Muscle of arm (tissue), 12 donors: ENCODE results near the gene SKP1. TPM values are rescaled to one million over a fixed set of nuclear protein-coding genes. Genes with fewer than 3 reads are reported as not detected.
A peak's percentile ranks its signal among the peaks of the same experiment; 100 is the strongest.

Source experiments
- DNase-seq: peaks from one replicate; pipeline ENCODE4 v3.0.0-alpha.2; 2013
- polyA plus RNA-seq, 12 donors: library from polyadenylated mRNA; unstranded; fragments of 120-200 nt; gene quantifications; one replicate each; pipeline ENCODE4 v1.2.1, GENCODE V29; 2013; ENCODE audit not compliant: insufficient read length in 12 of 12

The SKP1 gene
- polyA plus RNA-seq, 12 donors, result 353 to 607 (median 440) TPM

GRCh38 chr5:134145779-134146581 lies 30.8 kb downstream of the SKP1 start:
- peak; percentile 75 for DNase-seq

GRCh38 chr5:134145041-134145757 lies 31.6 kb downstream of the SKP1 start:
- DNase-seq, result no peak

DNA sequence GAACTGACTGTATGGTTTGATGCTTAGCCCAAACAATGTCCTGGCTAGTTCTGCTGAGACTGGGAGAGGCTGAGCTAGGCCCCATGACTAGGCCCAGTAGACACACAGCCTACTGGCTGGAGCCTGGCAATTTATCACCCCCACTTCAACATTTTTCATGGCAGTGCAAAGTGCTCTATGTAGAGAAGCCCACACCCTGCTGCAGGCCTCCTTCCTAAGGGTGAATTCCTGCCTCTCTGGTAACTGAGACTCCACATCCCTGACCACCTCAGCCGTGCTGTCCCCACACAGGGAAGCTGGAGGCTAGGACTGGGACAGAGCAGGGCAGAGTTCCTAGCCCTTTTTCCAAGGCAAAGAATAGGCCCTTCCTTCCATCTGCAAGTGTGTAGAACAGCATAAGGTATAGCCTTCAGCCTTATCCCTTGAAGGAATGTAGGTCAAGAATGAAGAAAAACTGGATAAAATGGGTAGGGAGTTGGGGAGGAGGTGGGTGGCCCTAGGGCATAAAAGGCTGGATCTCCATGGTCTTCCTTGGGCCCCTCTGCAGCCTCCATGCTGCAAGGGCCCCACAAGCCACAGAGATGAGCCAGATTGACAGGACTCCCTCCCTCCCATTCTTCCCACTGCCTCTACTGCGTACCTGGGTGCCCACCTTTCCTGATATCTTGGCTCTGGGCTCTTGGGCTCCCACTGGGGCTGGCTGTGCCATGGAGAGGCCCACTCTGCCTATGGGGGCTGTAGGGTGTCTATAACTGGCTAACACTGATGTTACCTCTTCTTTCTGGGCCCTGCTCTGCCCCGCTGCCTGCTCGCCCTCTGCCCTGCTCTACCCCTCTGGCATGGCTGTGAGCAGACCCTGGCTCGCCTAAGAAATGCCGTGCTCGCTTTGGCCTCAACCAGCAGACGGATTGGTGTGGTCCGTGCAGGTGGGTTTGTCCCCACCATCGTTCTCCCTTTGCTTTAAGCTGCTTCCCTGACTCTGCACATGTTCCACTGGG lies 32.5 kb downstream of the SKP1 start:
- DNase-seq, result no peak

- DNase-seq, result no peak
Observed at GRCh38 chr5:134143431-134143830, 33.3 kb downstream of the SKP1 start.

DNA sequence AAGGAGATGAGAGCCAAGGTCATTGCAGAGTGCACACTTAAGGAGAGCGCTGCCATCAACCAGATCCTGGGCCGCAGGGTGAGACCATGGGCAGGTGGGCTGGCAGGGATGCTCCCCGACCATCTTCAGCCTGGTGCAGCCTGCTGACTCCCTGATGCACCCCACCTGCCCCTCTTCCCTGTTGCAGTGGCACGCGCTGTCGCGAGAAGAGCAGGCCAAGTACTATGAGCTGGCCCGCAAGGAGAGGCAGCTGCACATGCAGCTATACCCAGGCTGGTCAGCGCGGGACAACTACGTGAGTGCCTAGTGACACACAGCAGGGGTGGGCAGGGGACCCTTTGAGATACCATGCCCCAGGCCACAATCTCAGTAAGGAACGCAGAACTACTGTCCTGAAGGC lies 33.9 kb downstream of the SKP1 start:
- no peak for DNase-seq

DNA sequence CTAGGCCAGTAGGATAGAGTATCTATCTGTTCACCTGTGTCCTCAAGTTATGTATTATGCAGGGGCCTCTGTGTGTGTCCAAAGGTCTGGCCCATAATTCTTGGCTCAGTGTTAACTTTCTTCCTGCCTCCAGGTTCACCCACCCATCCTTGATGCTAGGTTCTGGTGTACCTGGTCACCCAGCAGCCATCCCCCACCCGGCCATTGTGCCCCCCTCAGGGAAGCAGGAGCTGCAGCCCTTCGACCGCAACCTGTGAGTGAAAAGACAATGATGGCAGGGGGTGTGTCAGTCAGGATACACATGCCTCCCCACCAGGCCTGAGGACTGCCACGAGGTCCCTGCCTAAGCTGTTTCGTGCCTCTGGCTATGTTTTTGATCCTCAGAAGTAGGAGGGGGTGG lies 34.7 kb downstream of the SKP1 start:
- no peak for DNase-seq

GRCh38 chr5:134141331-134142050 lies 35.3 kb downstream of the SKP1 start:
- no peak for DNase-seq

GRCh38 chr5:134140530-134141201 lies 36.1 kb downstream of the SKP1 start:
- peak; percentile 53 for DNase-seq

DNA sequence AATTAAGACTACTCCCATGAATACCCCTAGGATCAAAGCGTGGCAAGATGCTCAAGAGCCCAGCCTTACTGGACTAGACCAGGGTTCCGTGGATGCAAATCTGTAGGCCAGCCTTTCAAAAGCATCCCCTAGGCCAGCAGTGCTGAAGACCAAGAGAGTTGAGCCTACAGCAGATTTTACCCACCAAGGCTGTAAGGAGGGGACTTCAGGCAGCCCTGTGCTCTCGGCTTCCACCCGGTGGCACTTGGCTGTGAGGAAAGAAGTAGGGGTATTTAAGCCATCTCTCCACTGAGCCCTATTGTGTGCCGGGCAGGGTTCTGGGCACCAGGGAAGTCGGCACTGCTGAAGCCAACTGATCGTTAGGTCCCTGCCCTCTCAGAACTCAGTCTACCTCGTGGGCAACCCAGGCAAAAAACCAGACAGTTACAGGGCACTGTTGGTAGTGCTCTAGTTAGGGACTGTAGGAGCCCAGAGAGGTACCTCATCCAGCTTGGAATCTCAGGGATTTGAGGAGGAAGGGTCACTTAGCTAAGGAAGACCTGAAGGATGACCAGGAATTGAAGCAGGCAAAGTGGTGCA lies 36.8 kb downstream of the SKP1 start:
- no peak for DNase-seq

DNA sequence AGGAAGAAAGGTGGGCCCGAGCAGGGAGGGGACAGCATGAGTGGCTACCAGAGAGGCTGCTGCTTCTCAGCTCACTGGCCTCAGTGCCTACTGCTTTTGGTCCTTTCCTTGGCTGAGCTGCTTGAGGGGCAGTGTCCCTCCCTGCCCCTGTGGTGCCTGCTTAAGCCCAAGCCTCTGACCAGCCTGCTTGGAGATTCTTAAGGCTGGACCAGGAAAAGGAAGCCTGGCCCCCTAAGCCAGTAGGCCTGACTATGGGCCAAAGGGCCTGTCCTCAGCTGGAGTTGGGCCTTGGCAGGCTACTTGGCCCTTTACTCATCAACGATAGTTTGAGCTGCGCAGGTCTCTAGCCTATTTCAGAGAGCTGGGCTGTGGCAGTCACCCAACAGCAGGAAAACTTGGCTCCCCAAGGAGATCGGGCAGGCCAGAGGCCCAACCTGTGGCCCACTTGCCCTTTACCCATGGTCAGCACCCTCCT lies 37.3 kb downstream of the SKP1 start:
- DNase-seq, result no peak

GRCh38 chr5:134138416-134139376 lies 38.1 kb downstream of the SKP1 start:
- DNase-seq, result no peak

GRCh38 chr5:134136771-134137170 lies 40.0 kb downstream of the SKP1 start:
- no peak for DNase-seq

DNA sequence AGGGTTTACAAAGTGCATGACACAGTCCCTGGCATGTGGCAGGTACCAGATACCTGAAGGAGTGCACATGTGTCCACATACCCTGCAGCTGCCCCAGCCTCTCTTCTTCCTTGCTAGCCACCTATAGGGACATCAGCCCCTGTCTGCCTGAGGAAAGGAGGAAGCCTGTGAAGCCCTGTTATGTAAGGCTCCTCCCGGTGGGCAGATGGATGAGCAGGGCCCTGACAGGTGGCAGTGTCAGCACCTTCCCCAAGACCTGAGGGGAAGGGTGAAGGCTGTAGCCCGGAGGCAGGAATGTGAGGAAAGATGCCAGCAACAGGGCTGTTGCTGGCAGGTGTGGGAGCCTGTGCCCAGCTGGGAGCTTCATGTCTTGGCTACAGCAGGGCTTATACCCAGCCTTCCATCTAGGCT lies 40.5 kb downstream of the SKP1 start:
- DNase-seq, result no peak

DNA sequence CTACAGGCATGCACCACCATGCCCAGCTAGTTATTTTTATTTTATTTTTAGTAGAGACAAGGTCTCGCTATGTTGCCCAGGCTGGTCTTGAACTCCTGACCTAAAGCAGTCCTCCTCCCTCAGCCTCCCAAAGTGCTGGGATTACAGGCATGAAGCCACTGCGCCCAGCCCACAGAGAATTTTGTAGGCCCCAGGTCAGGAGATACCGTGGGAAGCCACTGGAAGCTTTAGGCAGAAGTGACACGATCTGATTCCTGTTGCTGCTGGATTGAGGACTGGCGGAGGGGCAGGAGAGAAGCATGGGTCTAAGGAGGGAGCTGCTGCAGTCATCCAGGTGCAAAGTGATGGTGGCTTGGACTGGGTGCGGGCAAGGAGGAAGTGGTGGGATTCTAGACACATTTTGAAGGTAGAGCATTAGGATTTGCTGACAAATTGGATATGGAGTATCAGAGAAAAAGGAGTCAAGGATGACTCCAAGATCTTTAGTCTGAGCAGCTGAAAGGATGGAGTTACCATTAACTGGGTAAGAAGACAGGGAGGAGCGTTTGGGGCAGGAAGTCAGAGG lies 41.6 kb downstream of the SKP1 start:
- DNase-seq, result no peak

- DNase-seq, result no peak
Observed at GRCh38 chr5:134133995-134134541, 42.7 kb downstream of the SKP1 start.

DNA sequence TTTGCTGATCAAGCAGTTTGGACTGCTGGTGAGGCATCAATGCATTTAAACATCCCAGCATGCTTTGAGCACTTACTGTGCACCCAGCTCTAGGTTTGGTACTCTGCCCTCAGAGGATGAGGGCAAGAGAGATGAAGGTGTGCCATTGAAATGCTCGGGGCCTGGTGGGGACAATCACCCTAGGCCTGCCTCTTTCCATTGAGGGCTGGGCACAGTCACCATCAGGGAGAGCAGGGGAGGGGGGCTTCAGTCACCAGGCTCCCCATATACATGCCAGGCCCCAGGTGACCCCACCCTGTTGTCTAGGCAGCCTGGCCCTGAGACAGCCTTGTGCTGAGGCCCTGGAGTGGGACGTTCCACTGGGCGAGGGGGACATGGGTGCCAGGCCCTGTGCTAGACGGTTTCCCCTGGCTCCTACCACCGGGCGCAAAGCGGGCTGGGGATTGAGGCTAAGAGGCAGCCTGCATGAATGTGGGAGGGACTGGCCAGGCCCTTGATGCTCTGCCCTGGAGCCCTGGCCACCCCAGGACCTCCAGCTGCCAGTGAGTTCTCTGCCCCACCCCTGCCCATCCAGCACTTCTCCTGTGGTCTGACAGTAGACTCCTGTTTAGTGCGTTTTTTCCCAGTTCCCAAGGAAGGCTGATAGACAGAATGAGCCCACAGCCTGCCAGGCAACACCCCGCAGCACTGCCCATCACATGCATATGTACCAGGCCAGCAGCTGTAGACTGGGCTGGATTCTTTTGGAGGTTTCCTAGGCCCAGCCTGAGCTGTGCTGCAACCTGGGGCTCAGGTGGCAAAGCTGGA lies 43.4 kb downstream of the SKP1 start:
- DNase-seq, result no peak
